Measurements from ENCODE around the gene RAB22A.

Gene RAB22A

DNA sequence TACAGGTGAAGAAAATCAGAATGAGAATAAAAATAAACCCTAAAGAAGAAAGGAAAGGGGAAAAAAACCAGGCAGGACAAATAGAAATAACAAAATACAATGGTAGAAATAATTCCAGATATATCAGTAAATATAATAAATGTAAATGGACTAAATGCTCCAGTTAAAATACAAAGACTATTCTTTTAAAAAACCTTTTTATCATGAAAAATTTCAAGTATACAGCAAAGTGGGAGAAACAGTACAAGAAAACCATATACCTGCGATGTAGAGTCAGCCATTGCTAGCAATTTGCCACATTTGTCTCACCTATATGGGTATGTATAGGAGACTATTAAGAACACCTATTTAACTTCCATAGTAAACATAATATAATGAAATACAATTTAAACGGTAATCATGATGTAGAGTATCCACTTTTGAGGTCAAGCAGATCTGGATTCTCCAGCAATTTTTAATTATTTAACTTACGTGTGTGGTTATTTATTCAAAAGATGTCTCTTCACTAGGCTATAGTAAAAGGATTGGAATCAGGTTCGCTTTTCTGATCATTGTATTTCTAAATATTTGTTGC lies 78.6 kb downstream of the RAB22A start:
- DNase-seq (ENCODE audit: low read depth in 3 of 3): no peak

DNA sequence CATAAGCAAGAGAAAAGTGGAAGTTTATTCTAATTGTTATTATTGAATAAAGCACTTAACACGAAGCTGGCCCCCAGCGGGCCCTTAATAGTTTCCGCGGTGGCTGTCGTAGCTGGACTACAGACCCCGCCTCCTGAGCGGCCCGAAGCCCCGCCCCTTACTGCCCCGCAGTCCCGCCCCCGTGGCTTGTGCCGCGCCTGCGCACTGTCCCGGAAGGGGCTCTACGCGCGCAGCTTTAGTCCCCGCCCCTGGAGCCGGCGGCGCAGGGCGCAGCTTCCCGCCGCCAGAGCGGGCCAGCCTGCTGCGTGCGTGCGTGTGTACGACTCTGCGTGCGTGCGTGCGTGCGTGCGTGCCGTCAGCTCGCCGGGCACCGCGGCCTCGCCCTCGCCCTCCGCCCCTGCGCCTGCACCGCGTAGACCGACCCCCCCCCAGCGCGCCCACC lies 79.4 kb downstream of the RAB22A start, which contains the start of gene VAPB:
Gene VAPB (plus strand): TSS at position 348 of the 442 bp plus-strand sequence. CDS start 231 bp downstream, outside the sequence.
- DNase-seq (ENCODE audit: low read depth in 3 of 3): peak; percentile 92 to 96 (median 95)

DNA sequence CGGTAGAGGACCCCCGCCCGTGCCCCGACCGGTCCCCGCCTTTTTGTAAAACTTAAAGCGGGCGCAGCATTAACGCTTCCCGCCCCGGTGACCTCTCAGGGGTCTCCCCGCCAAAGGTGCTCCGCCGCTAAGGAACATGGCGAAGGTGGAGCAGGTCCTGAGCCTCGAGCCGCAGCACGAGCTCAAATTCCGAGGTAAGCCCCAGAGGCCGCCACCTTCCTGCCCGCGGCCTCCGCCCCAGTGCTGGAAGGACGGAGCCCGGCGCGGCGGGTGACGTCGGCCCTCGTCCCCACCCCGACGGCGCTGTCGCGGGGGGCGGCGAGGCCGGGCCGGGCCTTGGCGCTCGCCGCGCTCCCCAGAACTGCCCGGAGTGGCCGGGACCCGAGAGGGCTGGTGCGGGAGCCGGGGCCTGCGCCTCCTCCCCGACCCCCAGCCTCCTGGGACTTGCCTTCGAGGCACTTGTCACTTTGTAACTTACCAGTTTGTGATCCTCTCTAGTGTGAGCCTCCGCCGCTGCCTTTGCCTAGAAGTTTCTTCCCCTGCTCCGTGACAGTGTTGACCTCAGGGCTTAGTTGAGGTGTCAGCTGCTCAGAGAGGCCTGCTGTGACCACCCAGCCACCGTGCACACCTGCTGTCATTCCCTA lies 79.9 kb downstream of the RAB22A start:
- peak in 2 of 3 donors; percentile 8 for DNase-seq (ENCODE audit: low read depth in 3 of 3)

DNA sequence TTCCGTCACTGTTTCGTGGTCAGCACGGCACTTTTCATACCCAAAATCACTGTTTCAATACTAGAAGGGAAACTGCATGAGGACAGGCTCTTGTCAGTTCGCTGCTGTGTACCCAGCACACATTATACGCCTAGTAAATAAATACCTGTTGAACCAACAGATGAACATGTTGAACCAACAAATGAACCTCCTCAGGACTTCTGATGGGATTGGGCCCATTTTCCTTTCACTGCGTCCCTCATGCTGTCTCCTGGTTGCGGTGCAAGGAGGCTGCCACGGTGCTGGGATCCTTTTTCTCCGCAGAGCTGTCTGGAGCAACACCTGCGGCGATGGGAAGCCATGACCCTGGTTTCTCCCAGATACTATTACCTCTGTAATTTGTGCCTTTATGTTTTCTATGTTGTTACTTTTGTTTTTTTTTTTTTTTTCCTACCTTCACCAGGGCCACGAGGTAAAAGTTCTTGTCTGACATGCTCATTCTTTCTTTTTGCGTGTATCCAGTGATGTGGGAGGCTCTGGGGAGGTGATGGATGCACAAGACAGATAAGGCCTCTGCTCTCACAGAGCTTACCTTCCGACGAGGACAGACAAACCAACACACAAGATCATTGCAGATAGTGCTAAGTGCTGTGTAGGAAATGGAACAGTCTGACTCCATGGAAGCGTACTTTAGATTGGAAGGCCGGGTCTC lies 80.6 kb downstream of the RAB22A start:
- DNase-seq (ENCODE audit: low read depth in 3 of 3): no peak

DNA sequence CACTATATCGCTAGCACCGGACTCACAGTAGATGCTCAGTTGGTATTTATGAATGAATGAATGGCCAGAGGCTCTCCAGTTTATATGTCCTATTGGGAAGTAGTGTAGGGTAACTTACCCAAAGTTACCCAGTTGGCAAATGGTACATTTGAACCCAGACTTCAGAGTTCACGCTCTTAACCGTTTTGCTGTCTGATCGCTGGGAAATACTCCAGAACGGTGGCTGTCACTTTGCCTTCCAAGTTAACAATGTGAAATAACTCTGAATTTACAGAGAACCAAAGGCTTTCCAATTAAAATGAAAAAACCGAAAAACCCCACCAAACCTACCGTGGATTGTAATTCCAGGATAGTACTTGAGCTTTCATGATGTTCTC lies 81.1 kb downstream of the RAB22A start:
- DNase-seq (ENCODE audit: low read depth in 3 of 3): no peak

DNA sequence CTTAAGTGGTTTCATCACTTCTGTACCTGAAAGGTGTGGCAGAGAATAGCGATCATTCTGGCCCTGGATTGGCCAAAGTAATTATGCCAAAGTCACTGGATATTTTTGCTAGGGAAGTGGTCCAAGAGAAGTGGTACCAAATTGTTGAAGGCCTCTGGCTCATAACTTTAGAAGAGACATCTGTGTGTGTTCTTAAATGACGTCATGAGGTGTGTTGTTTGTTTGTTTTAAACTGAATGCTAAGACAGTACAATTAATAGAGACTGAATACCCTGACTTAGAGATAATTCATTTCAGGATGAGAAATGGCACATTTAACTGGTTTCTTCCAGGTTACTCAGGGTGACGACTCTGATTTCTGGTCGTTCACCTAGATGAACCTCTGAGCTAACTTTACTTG lies 82.8 kb downstream of the RAB22A start:
- DNase-seq (ENCODE audit: low read depth in 3 of 3): no peak

DNA sequence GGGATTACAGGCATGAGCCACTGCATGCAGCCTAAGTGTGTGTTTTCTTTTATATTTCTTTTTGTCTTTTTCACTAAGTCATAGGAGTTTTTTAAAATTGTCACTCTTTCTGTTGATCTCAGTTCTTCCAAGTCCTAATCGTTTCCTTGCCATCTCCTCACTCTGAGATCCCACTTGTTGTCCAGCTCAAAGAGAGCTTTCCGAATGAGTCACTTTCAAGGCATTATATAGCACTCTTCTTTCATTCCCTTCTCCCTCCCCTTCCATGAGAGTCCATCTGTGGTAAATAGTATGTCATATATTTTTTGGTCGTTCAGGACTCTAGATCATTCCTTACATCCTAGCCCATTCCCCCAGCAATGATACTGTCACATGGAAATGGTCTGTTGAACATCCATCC lies 83.8 kb downstream of the RAB22A start:
- DNase-seq (ENCODE audit: low read depth in 3 of 3): no peak

DNA sequence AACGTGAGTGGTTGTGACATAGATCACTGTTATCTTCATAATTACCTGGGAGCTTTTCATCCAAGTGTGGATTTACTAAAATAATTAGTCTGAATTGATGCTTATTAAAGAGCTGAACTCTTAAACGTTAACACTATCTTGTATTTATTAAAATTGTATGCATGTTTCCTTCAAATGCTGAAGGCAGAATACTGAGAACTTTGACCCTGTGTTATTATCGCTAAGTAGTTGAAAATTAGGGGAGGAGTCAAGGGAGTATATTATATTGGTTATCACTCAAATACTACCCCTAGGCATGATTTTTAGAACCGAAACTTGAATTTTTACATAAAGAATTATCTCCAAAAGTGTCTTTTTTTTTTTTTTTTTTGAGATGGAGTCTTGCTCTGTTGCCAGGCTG lies 85.3 kb downstream of the RAB22A start:
- DNase-seq (ENCODE audit: low read depth in 3 of 3): no peak

DNA sequence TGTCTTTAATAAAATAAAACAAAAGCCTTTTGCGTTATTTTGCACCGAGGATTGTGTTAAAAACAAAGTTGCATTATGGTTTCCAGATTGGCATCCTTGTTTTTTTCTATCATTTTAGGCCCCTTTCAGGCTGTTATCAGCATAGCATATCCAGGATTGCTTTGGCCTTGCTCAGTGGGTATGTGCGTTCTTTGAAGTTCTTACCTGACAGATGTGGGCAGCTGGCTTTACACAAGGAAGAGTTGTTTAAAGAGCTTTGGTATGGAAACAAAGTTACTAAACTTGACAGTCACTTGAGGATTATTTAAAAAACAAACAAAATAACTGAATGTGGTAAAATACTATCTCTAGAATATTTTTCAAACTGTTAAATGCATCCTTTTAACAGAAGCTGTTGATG lies 86.1 kb downstream of the RAB22A start:
- DNase-seq (ENCODE audit: low read depth in 3 of 3): no peak

DNA sequence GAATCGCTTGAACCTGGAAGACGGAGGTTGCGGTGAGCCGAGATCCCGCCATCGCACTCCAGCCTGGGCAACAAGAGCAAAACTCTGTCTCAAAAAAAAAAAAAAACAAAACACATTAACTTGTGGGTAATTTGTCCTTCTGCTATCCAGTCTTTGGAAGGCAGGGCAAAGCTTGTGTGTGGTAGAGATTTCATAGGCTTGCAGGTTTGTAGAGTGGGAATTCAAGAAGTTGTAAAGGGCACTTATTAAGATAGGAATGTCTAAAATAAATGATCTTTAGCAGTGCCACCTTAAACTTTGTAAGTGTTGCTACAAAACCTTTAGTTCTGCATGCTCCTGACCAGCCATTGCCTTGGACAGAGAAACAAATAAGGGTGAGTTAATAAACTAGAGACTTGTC lies 87.9 kb downstream of the RAB22A start:
- no peak for DNase-seq (ENCODE audit: low read depth in 3 of 3)

DNA sequence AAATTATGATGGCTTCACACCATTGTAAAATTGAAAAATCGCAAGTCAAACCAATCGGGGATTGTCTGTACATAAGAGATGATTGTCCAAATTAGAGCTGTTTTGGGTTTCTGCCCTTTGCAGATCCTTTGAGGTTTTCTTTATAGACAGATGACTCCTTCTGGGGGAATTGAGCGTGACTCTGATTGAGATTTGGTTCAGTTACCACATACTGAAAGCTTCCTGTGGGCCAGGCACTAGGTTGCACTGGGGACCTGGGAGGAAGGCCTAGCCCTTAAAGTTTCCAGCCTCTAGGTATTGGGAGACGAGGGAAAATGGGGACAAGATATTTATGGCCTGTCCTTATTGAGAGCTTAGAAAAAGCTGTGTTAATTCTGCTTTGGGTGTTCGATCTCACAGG lies 88.7 kb downstream of the RAB22A start:
- DNase-seq (ENCODE audit: low read depth in 3 of 3): no peak

DNA sequence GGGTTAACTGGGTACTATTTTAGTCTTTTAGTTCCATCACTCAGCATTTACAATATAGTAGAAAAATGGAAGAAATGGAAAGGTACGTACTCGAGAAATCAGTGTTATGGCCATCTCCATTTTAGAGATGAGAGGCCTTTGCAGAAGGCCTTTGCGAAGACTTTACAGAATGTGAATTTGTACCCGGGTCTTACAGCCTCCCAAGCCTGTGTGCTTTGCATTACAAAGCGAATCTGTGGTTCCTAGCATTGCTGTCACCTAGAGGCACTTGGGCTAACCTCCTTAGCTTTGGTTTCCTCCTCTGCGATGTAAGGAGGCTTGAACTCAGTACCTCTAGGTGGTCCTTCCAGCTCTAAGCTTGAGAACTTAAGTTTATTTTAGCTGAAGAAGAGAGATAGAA lies 90.4 kb downstream of the RAB22A start:
- DNase-seq (ENCODE audit: low read depth in 3 of 3): no peak

DNA sequence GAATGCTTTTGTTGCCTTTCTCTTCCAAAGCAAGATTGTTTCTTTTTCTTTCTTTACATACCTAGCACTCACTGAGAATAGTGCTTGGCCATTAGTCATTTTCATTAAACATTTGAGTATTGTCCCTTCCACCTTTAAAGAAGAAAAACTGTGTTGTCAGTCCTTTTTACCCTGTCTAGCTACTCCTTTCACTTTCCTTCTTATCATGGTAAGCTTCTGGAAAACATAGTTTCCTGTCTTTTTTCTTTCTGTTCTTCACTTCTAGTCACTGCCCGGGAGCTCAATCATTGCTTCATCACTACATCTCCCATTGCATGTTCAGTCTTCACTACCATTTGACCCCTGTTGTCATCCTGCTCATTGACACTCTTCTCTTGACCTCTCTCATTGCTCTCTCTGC lies 91.6 kb downstream of the RAB22A start:
- no peak for DNase-seq (ENCODE audit: low read depth in 3 of 3)

DNA sequence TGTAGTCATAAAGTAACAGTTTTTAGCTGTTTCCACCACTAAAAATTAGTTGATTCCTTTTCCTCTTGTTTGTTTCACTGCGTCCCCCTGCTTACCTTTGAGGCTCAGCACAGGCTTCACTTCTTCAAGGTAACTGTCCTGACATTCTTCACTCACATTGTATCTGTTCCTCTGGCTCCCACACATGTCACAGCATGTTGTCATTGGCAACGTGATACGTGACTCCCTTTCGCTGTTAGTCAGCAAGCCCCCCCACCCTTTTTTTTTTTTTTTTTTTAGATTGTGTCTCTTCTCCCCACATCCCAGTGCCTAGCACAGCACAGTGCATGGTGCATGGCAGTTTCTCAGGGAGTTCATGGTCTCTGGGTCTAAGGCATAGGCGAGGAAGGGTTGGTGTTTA lies 92.8 kb downstream of the RAB22A start:
- DNase-seq (ENCODE audit: low read depth in 3 of 3): peak in 1 of 3 donors; percentile 8

DNA sequence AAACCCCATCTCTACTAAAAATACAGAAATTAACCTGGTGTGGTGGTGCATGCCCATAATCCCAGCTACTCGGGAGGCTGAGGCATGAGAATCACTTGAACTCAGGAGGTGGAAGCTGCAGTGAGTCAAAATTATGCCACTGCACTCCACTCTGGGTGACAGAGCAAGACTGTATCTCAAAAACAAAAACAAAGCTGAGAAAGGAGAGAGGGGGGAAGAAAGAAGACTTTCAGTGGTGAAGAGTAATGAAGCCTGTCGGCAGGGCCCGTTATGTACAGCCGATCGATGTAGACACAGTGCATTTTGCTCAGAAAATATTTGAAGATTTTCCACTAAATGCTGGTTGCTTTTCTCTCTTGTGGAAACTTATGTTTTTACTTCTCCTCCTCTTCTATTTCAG lies 93.3 kb downstream of the RAB22A start:
- DNase-seq (ENCODE audit: low read depth in 3 of 3): no peak

DNA sequence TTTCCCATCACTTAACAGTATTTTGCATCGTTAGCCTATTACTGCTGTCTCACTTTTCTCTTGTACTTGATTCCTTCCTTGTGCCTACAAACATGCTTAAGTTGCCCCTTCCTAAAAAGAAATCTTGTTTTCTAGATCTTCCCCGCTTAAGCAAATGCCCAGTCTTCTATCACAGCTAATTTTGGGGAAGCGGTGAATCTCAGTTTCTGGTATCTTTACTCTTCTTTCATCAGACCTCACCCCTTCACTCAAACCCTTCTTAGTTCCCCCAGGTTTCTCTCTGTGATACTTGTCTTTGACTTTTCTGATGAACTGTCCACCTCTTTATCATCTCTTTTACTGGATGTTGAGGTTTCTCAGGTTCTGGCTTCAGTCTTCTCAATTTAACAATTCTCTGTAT lies 93.8 kb downstream of the RAB22A start:
- DNase-seq (ENCODE audit: low read depth in 3 of 3): no peak

DNA sequence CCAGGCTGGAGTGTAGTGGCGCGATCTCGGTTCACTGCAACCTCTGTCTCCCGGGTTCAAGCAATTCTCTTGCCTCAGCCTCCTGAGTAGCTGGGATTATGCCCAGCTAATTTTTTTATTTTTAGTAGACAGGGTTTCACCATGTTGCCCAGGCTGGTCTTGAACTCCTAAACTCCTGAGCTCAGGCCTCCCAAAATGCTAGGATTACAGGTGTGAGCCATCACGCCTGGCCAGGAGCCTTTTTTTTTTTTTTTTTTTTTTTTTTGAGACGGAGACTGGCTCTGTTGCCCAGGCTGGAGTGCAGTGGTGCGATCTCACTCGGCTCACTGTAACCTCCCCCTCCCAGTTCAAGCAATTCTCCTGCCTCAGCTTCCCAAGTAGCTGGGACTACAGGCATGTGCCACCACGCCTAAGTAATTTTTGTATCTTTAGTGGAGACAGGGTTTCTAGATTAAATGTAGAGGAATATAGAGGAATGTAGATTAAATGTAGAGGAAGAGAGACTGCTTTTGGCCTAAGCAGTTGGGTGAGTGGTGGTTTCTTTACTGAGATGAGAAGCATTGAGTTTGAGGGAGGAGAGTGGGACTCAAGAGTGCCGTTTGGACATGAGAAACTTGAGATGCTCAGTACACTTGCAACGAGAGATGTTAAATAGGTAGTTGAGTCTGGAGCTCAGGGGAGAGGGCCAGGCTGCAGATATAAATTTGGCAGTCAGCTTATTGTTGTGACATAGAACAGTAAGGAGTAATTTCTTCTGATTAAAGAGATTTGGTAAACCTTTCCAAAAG lies 96.2 kb downstream of the RAB22A start:
- DNase-seq (ENCODE audit: low read depth in 3 of 3): no peak

DNA sequence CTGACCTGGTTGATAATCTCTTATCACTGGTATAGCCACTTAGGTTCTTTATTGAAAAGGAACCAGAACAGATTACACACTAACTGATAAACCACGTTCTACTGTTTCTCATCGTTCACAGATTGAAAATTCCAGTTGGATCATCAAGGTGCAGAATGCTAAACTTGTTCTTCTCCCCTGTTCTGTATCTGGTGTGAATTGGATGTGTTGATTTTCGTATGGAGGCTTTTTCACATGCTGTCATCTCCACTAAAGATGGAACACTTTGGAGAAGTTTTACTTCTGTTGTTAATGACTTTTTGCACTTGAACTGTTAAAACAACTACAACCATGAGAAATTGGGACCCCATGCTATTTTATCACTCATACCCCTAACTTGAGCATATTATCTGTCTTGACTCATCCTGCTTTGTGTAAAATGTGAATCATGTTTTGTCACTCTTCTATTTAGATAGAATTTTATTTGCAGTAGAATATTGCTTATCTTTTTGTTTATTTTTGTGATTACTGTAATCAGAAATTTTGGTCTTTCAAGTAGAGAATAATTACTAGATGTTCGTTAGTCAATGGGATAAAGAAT lies 97.0 kb downstream of the RAB22A start:
- DNase-seq (ENCODE audit: low read depth in 3 of 3): no peak

DNA sequence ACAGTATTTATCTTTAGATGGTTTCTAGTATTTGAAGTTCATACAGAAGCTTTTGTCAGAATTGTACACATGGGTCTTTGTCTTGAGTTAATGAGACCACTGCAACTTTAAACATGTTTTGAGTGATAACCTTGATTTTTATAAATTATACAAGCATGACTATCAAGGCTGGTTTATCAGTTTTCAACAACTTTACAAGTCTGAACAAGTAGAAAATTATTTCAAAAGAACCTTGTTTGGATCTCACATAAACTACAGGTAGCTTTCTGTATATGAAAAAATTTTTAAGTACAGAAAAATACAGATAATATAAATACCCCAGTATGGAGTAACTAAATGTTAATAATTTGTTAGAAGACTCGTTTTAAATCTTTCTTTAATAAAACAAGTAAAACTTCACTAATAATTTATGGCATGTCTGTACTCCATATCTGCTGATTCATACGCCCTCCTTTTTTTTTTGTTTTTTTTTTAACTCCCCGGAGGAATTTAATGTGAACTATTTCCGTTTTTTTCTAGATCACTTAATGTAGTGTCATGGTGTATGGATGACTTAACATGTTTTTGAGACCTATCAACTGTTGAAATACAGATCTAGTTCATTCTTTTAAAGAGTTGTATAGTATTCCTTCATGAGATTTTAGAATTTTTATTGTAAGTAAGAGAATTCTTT lies 97.8 kb downstream of the RAB22A start:
- no peak for DNase-seq (ENCODE audit: low read depth in 3 of 3)

DNA sequence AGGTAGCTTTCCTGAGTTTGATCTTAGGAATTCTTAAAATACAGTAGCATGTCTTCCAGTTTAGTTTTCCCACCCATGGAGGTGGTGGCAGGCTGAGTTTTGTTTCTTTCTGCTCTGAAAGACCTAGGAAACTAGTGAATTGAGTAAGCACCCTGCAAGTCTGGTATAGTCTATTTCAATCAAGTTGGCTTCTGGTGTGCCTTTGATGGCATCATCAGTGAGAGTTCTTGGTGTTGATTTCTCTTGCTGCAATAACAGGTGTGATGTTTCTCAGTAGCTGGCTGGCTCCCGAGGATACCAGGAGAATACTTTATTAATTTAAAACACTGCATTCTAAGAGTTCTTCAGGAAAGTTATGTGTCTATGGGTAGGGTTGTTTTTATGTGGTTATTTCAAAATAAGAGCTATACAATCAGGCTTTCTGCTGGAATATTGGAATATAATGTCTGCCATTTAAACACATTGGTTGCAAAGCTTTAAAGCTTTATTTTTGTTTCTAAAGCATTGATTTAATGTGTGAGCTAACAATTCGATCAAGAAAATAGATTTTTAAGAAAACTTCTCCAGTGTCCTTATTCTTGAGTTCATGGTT lies 98.5 kb downstream of the RAB22A start:
- DNase-seq (ENCODE audit: low read depth in 3 of 3): no peak

DNA sequence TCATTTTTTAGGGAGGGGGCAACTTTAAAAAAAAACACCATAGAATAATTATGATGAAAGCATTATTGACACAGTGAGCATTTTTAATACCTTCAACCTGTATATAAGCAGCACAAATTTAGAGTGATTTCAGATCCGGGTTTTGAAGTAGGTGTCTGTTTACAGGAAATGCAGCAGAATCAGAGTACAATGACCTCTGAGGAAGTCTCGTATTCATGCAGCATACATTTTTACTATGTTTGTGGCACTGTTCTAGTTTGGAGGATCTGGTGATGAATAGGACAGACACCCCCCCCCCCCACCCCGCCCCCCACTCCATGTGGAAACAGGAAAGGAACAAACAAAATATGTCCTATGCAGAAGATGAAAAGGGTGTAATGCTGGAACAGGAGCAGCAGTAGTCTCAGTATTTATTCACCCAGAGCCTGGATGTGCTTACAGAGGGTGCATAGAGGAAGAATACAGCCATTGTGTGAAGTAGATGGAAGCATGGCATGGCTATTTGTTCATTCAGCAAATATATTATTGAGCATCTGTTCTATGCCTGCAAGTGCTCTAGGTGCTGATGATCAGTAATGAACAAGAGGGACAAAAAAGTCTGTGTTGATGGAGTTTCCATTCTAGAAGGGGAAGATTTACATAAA lies 99.2 kb downstream of the RAB22A start:
- no peak for DNase-seq (ENCODE audit: low read depth in 3 of 3)
